WTC11 (cell line): ENCODE measurements around the gene CERS4. TPM values are rescaled to one million over a fixed set of nuclear protein-coding genes. Genes with fewer than 3 reads are reported as not detected.

Experiments
- ATAC-seq: fragments of 200-7000 bp; cut with Tn5 transposase; 2 replicates; pipeline ENCODE4 v1.10.0; 2021; ENCODE audit warnings: mild to moderate bottlenecking, moderate library complexity
- CTCF ChIA-PET: fragments of 300-600 bp; sonication (Branson Sonifier 250); formaldehyde crosslinking; loops from one replicate; lab custom pipeline; 2021; ENCODE audit warnings: antibody characterized with exemption; lab: Charles Lee
- POLR2A ChIA-PET: fragments of 350-600 bp; sonication (Branson Sonifier 250); formaldehyde crosslinking; loops from one replicate; lab custom pipeline; 2021; ENCODE audit warnings: antibody characterized with exemption; lab: Charles Lee
- DNase-seq: peaks from one replicate; pipeline ENCODE4 v3.0.0; 2021; ENCODE audit warnings: low spot score
- H3K27ac Mint-ChIP-seq: 2 replicates; pipeline ENCODE4 v1.8.0; 2021; ENCODE audit warnings: mixed read lengths
- H3K27me3 Mint-ChIP-seq: 2 replicates; pipeline ENCODE4 v1.8.0; 2021; ENCODE audit warnings: low read depth, mild to moderate bottlenecking, moderate library complexity, mixed read lengths
- H3K36me3 Mint-ChIP-seq: 2 replicates; pipeline ENCODE4 v1.8.0; 2021; ENCODE audit warnings: mixed read lengths
- H3K4me1 Mint-ChIP-seq: 2 replicates; pipeline ENCODE4 v1.8.0; 2022; ENCODE audit warnings: mixed read lengths
- H3K4me3 Mint-ChIP-seq: 2 replicates; pipeline ENCODE4 v1.8.0; 2021; ENCODE audit warnings: mild to moderate bottlenecking, moderate library complexity, mixed read lengths
- H3K9me3 Mint-ChIP-seq: 2 replicates; pipeline ENCODE4 v1.8.0; 2021; ENCODE audit warnings: mixed read lengths
- E2F5 ChIP-seq: sonication (generic); formaldehyde crosslinking; IDR thresholded peaks from 2 replicates; pipeline ENCODE4 v1.8.1; 2022; ENCODE audit warnings: mild to moderate bottlenecking, moderate library complexity, missing genetic modification reagents
- ETV6 ChIP-seq: sonication (generic); formaldehyde crosslinking; IDR thresholded peaks from 2 replicates; pipeline ENCODE4 v1.8.1; 2022; ENCODE audit warnings: mild to moderate bottlenecking, missing genetic modification reagents
- FOXJ3 ChIP-seq: sonication (generic); formaldehyde crosslinking; IDR thresholded peaks from 2 replicates; pipeline ENCODE4 v1.9.0; 2021; ENCODE audit warnings: missing genetic modification reagents, mild to moderate bottlenecking, borderline replicate concordance
- FOXK1 ChIP-seq: sonication (generic); formaldehyde crosslinking; IDR thresholded peaks from 2 replicates; pipeline ENCODE4 v1.8.0; 2022; ENCODE audit warnings: mild to moderate bottlenecking, moderate library complexity, missing genetic modification reagents
- GRHL2 ChIP-seq: fragments of 250-450 bp; sonication (Bioruptor Pico); IDR thresholded peaks from 2 replicates; pipeline ENCODE4 v1.8.0; 2022; ENCODE audit warnings: mild to moderate bottlenecking, moderate library complexity; ENCODE audit not compliant: insufficient replicate concordance, severe bottlenecking
- NR3C1 ChIP-seq: sonication (generic); formaldehyde crosslinking; conservative IDR thresholded peaks from 2 replicates; pipeline ENCODE4 v1.8.1; 2023; ENCODE audit warnings: low read depth, mild to moderate bottlenecking, missing genetic modification reagents
- PRDM15 ChIP-seq: sonication (generic); formaldehyde crosslinking; IDR thresholded peaks from 2 replicates; pipeline ENCODE4 v1.8.0; 2022; ENCODE audit warnings: missing genetic modification reagents
- RORB ChIP-seq: fragments of 250-450 bp; sonication (Bioruptor Pico); IDR thresholded peaks from 2 replicates; pipeline ENCODE4 v1.9.0; 2021; ENCODE audit warnings: mild to moderate bottlenecking
- TEAD1 ChIP-seq: sonication (generic); formaldehyde crosslinking; IDR thresholded peaks from 2 replicates; pipeline ENCODE4 v1.8.0; 2022; ENCODE audit warnings: mild to moderate bottlenecking, missing genetic modification reagents
- ZBTB21 ChIP-seq: sonication (generic); formaldehyde crosslinking; IDR thresholded peaks from 2 replicates; pipeline ENCODE4 v1.8.1; 2023; ENCODE audit warnings: mild to moderate bottlenecking, missing genetic modification reagents, borderline replicate concordance
- ZNF219 ChIP-seq: sonication (generic); formaldehyde crosslinking; IDR thresholded peaks from 2 replicates; pipeline ENCODE4 v1.8.0; 2023; ENCODE audit warnings: missing genetic modification reagents, mild to moderate bottlenecking, borderline replicate concordance
- ZNF232 ChIP-seq: sonication (generic); formaldehyde crosslinking; IDR thresholded peaks from 2 replicates; pipeline ENCODE4 v1.8.0; 2022; ENCODE audit warnings: mild to moderate bottlenecking, missing genetic modification reagents
- ZNF317 ChIP-seq: sonication (generic); formaldehyde crosslinking; IDR thresholded peaks from 2 replicates; pipeline ENCODE4 v1.8.1; 2023; ENCODE audit warnings: low read depth, mild to moderate bottlenecking, moderate library complexity, missing genetic modification reagents, borderline replicate concordance
- ZNF425 ChIP-seq: fragments of 250-450 bp; sonication (Bioruptor Pico); conservative IDR thresholded peaks from 2 replicates; pipeline ENCODE4 v1.9.0; 2021; ENCODE audit warnings: mild to moderate bottlenecking
- ZSCAN18 ChIP-seq: fragments of 250-450 bp; sonication (Bioruptor Pico); IDR thresholded peaks from 2 replicates; pipeline ENCODE4 v2.1.2; 2022; ENCODE audit warnings: mild to moderate bottlenecking, moderate library complexity
- total RNA-seq: library from RNA; stranded (reverse); gene quantifications from 3 replicates; pipeline ENCODE4 v1.2.3, GENCODE V29; 2021
- TF ChIP-seq, protein P1 (sequence below): sonication (generic); formaldehyde crosslinking; IDR thresholded peaks from 2 replicates; pipeline ENCODE4 v1.8.1; 2023; ENCODE audit warnings: mild to moderate bottlenecking, missing genetic modification reagents
- TF ChIP-seq, protein P2 (sequence below): sonication (generic); formaldehyde crosslinking; IDR thresholded peaks from 2 replicates; pipeline ENCODE4 v1.8.1; 2023; ENCODE audit warnings: mild to moderate bottlenecking, missing genetic modification reagents, moderate library complexity
- TF ChIP-seq, protein P3 (sequence below): sonication (generic); formaldehyde crosslinking; IDR thresholded peaks from 2 replicates; pipeline ENCODE4 v1.8.1; 2023; ENCODE audit warnings: mild to moderate bottlenecking, missing genetic modification reagents

Gene CERS4
- total RNA-seq, 1 experiment from 2014 or later: 116 TPM

DNA sequence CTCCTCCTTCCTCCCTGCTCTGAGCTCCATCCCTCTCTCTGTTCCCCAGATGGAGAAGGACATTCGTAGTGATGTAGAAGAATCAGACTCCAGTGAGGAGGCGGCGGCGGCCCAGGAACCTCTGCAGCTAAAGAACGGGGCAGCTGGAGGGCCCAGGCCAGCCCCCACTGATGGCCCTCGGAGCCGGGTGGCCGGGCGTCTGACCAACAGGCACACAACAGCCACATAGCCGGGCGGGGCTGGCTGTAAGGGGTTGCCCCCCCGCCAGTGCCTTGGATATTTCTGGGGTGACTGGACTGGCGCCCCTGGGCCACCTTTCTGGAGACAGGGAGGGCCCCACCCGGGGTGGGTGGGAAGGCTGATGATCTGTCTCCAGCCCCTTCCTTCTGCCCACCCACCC, 52.7 kb downstream of the CERS4 start:
- ATAC-seq: no peak
- POLR2A ChIA-PET: interaction anchor here (0.6 kb wide), 1 partner anchor 63 kb away, joined by 5 read pairs; no protein-coding TSS in a partner anchor
- no peak overlapping the region for H3K27ac Mint-ChIP-seq
- TF ChIP-seq, protein P1, sequence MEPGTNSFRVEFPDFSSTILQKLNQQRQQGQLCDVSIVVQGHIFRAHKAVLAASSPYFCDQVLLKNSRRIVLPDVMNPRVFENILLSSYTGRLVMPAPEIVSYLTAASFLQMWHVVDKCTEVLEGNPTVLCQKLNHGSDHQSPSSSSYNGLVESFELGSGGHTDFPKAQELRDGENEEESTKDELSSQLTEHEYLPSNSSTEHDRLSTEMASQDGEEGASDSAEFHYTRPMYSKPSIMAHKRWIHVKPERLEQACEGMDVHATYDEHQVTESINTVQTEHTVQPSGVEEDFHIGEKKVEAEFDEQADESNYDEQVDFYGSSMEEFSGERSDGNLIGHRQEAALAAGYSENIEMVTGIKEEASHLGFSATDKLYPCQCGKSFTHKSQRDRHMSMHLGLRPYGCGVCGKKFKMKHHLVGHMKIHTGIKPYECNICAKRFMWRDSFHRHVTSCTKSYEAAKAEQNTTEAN (CRISPR knock-in tag): no peak
- TF ChIP-seq GRHL2 (CRISPR knock-in tag): no peak
- no peak for TF ChIP-seq RORB (CRISPR knock-in tag)
- TF ChIP-seq PRDM15 (CRISPR knock-in tag): no peak
- TF ChIP-seq, protein P2, sequence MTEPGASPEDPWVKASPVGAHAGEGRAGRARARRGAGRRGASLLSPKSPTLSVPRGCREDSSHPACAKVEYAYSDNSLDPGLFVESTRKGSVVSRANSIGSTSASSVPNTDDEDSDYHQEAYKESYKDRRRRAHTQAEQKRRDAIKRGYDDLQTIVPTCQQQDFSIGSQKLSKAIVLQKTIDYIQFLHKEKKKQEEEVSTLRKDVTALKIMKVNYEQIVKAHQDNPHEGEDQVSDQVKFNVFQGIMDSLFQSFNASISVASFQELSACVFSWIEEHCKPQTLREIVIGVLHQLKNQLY (CRISPR knock-in tag): no peak
- TF ChIP-seq, protein P3, sequence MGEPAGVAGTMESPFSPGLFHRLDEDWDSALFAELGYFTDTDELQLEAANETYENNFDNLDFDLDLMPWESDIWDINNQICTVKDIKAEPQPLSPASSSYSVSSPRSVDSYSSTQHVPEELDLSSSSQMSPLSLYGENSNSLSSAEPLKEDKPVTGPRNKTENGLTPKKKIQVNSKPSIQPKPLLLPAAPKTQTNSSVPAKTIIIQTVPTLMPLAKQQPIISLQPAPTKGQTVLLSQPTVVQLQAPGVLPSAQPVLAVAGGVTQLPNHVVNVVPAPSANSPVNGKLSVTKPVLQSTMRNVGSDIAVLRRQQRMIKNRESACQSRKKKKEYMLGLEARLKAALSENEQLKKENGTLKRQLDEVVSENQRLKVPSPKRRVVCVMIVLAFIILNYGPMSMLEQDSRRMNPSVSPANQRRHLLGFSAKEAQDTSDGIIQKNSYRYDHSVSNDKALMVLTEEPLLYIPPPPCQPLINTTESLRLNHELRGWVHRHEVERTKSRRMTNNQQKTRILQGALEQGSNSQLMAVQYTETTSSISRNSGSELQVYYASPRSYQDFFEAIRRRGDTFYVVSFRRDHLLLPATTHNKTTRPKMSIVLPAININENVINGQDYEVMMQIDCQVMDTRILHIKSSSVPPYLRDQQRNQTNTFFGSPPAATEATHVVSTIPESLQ (CRISPR knock-in tag): no peak
- no peak for TF ChIP-seq ZNF219 (CRISPR knock-in tag)
- no peak for TF ChIP-seq FOXK1
- no peak for TF ChIP-seq E2F5 (CRISPR knock-in tag)
- no peak for TF ChIP-seq FOXJ3 (CRISPR knock-in tag)
- no peak for TF ChIP-seq ZNF232 (CRISPR knock-in tag)
- TF ChIP-seq ZNF317 (CRISPR knock-in tag): no peak
- TF ChIP-seq ZSCAN18 (CRISPR knock-in tag): no peak
- no peak for TF ChIP-seq ETV6 (CRISPR knock-in tag)
- no peak for TF ChIP-seq NR3C1 (CRISPR knock-in tag)
- TF ChIP-seq TEAD1: no peak
- TF ChIP-seq ZNF425 (CRISPR knock-in tag): no peak
- no peak for TF ChIP-seq ZBTB21 (CRISPR knock-in tag)
- H3K9me3 Mint-ChIP-seq: peaks cover 9% of the 10 kb centered on the region; the same call in 1 of the 2 replicates
- H3K27me3 Mint-ChIP-seq: no peaks in the 10 kb centered on the region; the same call in 1 of the 2 replicates
- peaks cover 30% of the 10 kb centered on the region for H3K36me3 Mint-ChIP-seq
- peaks cover 16% of the 10 kb centered on the region for H3K4me1 Mint-ChIP-seq
- H3K4me3 Mint-ChIP-seq: no peak overlapping the region
- DNase-seq: no peak
- CTCF ChIA-PET: interaction anchor here (0.6 kb wide), 1 partner anchor 291 kb away, joined by 3 read pairs; no protein-coding TSS in a partner anchor
